B cell (primary cell): Measurements from ENCODE around the gene PIP5KL1.

ENCODE experiments used
- CTCF ChIP-seq: fragments of 200-600 bp; IDR thresholded peaks from one replicate; pipeline ENCODE4 v1.8.0; 2022; ENCODE audit warnings: antibody characterized with exemption, mild to moderate bottlenecking
- EZH2 ChIP-seq: IDR thresholded peaks from 2 replicates; pipeline ENCODE4 v1.6.1; 2012; ENCODE audit warnings: borderline replicate concordance, low read depth, mild to moderate bottlenecking, moderate library complexity, low read length; ENCODE audit not compliant: insufficient read depth, poor library complexity, severe bottlenecking

GRCh38 chr9:127904561-127905003 lies 26.0 kb downstream of the PIP5KL1 start:
- no peak for TF ChIP-seq CTCF
- TF ChIP-seq EZH2: no peak
